H1 (cell line): ENCODE results near the gene FOXN4. TPM values are rescaled to one million over a fixed set of nuclear protein-coding genes. Genes with fewer than 3 reads are reported as not detected.

ENCODE experiments used
- ASH2L ChIP-seq: fragments of 200-600, 300-600 bp; sonication (generic); IDR thresholded peaks from one replicate; pipeline ENCODE4 v1.7.1; 2017; ENCODE audit warnings: low read length
- BACH1 ChIP-seq: IDR thresholded peaks from 2 replicates; pipeline ENCODE4 v1.6.1; 2012; ENCODE audit warnings: low read length, improper control_type of control experiment
- CEBPB ChIP-seq: IDR thresholded peaks from 2 replicates; pipeline ENCODE4 v1.6.1; 2012; ENCODE audit warnings: low read depth, low read length
- CHD1 ChIP-seq: IDR thresholded peaks from 2 replicates; pipeline ENCODE4 v1.6.1; 2012; ENCODE audit warnings: low read depth, low read length, improper control_type of control experiment
- EZH2 ChIP-seq: fragments of 200-600 bp; sonication (generic); IDR thresholded peaks from 2 replicates; pipeline ENCODE4 v1.7.1; 2012; ENCODE audit warnings: low read depth, mild to moderate bottlenecking, moderate library complexity, low read length, inconsistent platforms; ENCODE audit not compliant: severe bottlenecking
- GTF2F1 ChIP-seq: IDR thresholded peaks from 2 replicates; pipeline ENCODE4 v1.6.1; 2012; ENCODE audit warnings: low read depth, low read length, improper control_type of control experiment, borderline replicate concordance
- HDAC6 ChIP-seq: IDR thresholded peaks from one replicate; pipeline ENCODE4 v1.7.1; 2012; ENCODE audit warnings: low read depth, mild to moderate bottlenecking, inconsistent platforms, low read length, moderate library complexity
- KDM5A ChIP-seq: fragments of 200-600 bp; IDR thresholded peaks from 2 replicates; pipeline ENCODE4 v1.7.1; 2012; ENCODE audit warnings: mild to moderate bottlenecking, low read length, inconsistent platforms, mixed read lengths
- NRF1 ChIP-seq: IDR thresholded peaks from 2 replicates; pipeline ENCODE4 v1.6.1; 2011; ENCODE audit warnings: mild to moderate bottlenecking, low read depth, low read length, improper control_type of control experiment
- RBBP5 ChIP-seq: IDR thresholded peaks from 2 replicates; pipeline ENCODE4 v1.7.1; 2012; ENCODE audit warnings: low read depth, mild to moderate bottlenecking, inconsistent platforms, low read length, moderate library complexity, borderline replicate concordance
- SP4 ChIP-seq: IDR thresholded peaks from 2 replicates; pipeline ENCODE4 v1.6.1; 2012; ENCODE audit warnings: low read length, inconsistent platforms
- SRF ChIP-seq: IDR thresholded peaks from 2 replicates; pipeline ENCODE4 v1.6.1; 2011; ENCODE audit warnings: mild to moderate bottlenecking, low read depth, low read length, moderate library complexity
- SUZ12 ChIP-seq: fragments of 200-600 bp; sonication (generic); IDR thresholded peaks from 2 replicates; pipeline ENCODE4 v1.6.1; 2012; ENCODE audit warnings: mild to moderate bottlenecking, inconsistent platforms, low read length, moderate library complexity, mixed read lengths
- TBP ChIP-seq: IDR thresholded peaks from 2 replicates; pipeline ENCODE4 v1.6.1; 2011; ENCODE audit warnings: low read depth, low read length, improper control_type of control experiment
- USF2 ChIP-seq: IDR thresholded peaks from 2 replicates; pipeline ENCODE4 v1.6.1; 2011; ENCODE audit warnings: low read length, improper control_type of control experiment
- polyA plus RNA-seq, 7 experiments: library from polyadenylated mRNA; depleted of rRNA in 3 of 7; stranded (reverse) in 5 of 7; unstranded in 2 of 7; fragments of >200 nt in 5 of 7; fragments of 200-250 nt in 2 of 7; gene quantifications; 1 replicate in 5 of 7; 2 replicates in 1 of 7; 4 replicates in 1 of 7; pipeline versions ENCODE4 v1.2.1 to v1.2.3, GENCODE V29; 2011 to 2013; ENCODE audit warnings: missing spikeins in 2 of 7, mixed read lengths in 2 of 7
- total RNA-seq: library from RNA; stranded (reverse); fragmentation: NEBNext Ultra II Directional; extraction: Animal tissue kit (Norgen Biotek cat#: 25700); gene quantifications from 2 replicates; pipeline ENCODE4 v1.2.1, GENCODE V29; 2021

FOXN4 gene
- total and polyA plus RNA-seq, 2 of the 8 experiments (the other 6 are each of a cell fraction or from before 2014, with no cell fraction given), result 0.26 to 0.29 TPM

- TF ChIP-seq USF2 (no peak), GTF2F1 (no peak), TBP (no peak), RBBP5 (no peak), KDM5A (no peak), NRF1 (peak; percentile 40), ASH2L (no peak), SP4 (no peak), SUZ12 (no peak), HDAC6 (no peak), SRF (no peak), CEBPB (no peak), EZH2 (peak; percentile 6), BACH1 (no peak), CHD1 (no peak)
- TF ChIP-seq, all 59 proteins: peak for 4
Observed at GRCh38 chr12:109308534-109309380, at the start of gene FOXN4 (continued).
